Measurements from ENCODE around the gene OR51B2. TPM values are rescaled to one million over a fixed set of nuclear protein-coding genes. Genes with fewer than 3 reads are reported as not detected.

OR51B2 gene
- total and polyA plus RNA-seq, 2 of the 13 experiments (the other 11 are each of a cell fraction or from before 2014, with no cell fraction given) = not detected

GRCh38 chr11:5274395-5274794 is 49.7 kb downstream of the OR51B2 start (continued):
- TF ChIP-seq HMGXB3 (CRISPR knock-in tag; IDR thresholded peaks at IDR 0.05; ENCODE audit: borderline replicate concordance) = no peak
- no peak for TF ChIP-seq RFX3 (CRISPR knock-in tag; IDR thresholded peaks at IDR 0.05)
- no peak for TF ChIP-seq KDM1A (CRISPR knock-in tag; IDR thresholded peaks at IDR 0.05)
- TF ChIP-seq U2AF1 (optimal IDR thresholded peaks at IDR 0.05; ENCODE audit: low read depth, low read length) = no peak
- no peak for TF ChIP-seq ZNF781 (CRISPR knock-in tag; IDR thresholded peaks at IDR 0.05; ENCODE audit: borderline replicate concordance, not compliant biosample characterization)
- no peak for TF ChIP-seq ZNF567 (CRISPR knock-in tag; IDR thresholded peaks at IDR 0.05; ENCODE audit: borderline replicate concordance)
- TF ChIP-seq ZNF800 (CRISPR knock-in tag; IDR thresholded peaks at IDR 0.05) = no peak
- TF ChIP-seq ATM (IDR thresholded peaks at IDR 0.05; ENCODE audit: borderline replicate concordance) = no peak
- TF ChIP-seq ATF2 (CRISPR knock-in tag; IDR thresholded peaks at IDR 0.05) = no peak
- TF ChIP-seq HOXA3 (CRISPR knock-in tag; IDR thresholded peaks at IDR 0.05) = no peak
- TF ChIP-seq POGZ (CRISPR knock-in tag; IDR thresholded peaks at IDR 0.05) = no peak
- TF ChIP-seq MXD3 (CRISPR knock-in tag; IDR thresholded peaks at IDR 0.05) = no peak
- no peak for TF ChIP-seq TFDP1 (CRISPR knock-in tag; IDR thresholded peaks at IDR 0.05; ENCODE audit: borderline replicate concordance)
- TF ChIP-seq ZNF414 (CRISPR knock-in tag; IDR thresholded peaks at IDR 0.05) = no peak
- no peak for TF ChIP-seq SPEN (CRISPR knock-in tag; IDR thresholded peaks at IDR 0.05; ENCODE audit: low read depth)
- TF ChIP-seq ZNF333 (CRISPR knock-in tag; IDR thresholded peaks at IDR 0.05; ENCODE audit: borderline replicate concordance) = no peak

Measured in HepG2 (cell line).